ENCODE measurements around the gene TPH1.
"Not testable (repeated sequence)": the region's sequence is repeated elsewhere in the genome, so short reads cannot be mapped to it uniquely, and the experiment has no call there.

The TPH1 gene

GRCh38 chr11:18019650-18020049 lies 26.4 kb downstream of the TPH1 start:
- no peak for DNase-seq (ENCODE audit: low read depth)

DNA sequence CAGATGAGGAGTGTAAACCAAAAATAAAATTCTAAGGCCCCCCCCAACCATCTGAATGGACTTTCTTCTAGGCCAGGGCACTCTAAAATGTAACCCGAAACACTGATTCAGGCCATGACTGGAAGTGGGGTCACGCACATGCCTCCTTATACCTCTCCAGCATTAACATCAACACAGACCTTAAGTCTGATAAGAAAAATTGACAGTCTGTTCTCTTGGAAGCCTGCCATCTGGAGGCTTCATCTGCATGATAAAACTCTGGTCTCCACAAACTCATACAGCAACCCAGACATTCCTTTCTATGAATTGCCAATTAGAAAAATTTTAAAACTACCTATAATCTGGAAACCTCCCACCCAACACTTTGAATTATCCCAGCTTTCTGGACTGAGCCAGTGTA lies 29.3 kb downstream of the TPH1 start:
- no peak for DNase-seq (ENCODE audit: low read depth)

DNA sequence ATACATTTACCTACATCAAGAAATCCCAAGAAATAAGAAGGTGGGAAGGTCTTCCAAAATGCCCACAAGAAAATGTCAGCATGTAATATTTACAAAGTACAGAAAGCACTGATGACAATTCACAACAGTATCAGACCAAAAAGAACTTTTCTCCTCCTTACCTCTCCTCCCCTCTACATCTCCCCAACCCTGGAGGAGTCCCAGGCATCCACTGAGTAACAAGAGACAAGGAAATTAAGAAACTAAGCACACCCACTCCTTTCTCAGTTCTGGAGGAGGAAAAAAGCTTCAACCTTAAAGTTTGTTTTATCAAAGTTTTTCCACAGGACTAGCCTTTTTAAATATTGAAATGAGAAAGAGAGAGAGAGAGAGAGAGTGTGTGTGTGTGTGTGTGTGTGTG lies 31.2 kb downstream of the TPH1 start:
- no peak for DNase-seq (ENCODE audit: low read depth)

GRCh38 chr11:18013790-18014507 lies 32.1 kb downstream of the TPH1 start:
- DNase-seq (ENCODE audit: low read depth) = no peak

GRCh38 chr11:18012906-18013781 lies 32.9 kb downstream of the TPH1 start, which contains the start of gene SERGEF:
Gene SERGEF, minus strand, starts transcription at chr11:18013047. Its CDS starts 37 bp downstream, at chr11:18013010.
- peak; percentile 86 for DNase-seq (ENCODE audit: low read depth)

GRCh38 chr11:18012122-18012905 lies 33.8 kb downstream of the TPH1 start:
- peak; percentile 12 for DNase-seq (ENCODE audit: low read depth)

- no peak for DNase-seq (ENCODE audit: low read depth)
Observed at GRCh38 chr11:18011633-18012032, 34.4 kb downstream of the TPH1 start.

GRCh38 chr11:18010977-18011586 lies 35.0 kb downstream of the TPH1 start:
- DNase-seq (ENCODE audit: low read depth) = no peak

DNA sequence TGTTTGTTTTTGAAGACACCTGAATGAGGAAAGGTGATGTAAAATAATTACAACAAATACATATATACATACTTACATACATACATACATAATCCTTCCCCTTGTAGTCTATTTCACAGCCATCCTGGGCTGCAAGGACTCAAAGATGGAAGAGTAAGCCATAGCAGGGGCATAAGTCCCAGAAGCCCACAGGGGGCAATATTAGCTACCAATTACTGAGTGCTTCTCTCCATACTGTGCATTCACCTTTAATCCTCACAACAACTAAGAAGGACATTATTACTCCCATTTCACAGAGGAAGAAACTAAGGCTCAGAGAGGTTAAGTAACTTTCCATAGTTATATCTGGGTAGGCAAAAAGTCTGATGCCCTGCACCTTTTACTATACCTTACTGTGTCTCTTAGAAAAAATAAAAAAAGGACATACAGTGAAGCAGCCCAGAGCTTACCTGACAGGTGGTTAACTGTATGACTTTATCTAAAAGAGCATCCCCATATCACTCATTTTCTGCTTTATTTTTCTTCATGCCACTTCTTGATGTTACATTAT lies 35.9 kb downstream of the TPH1 start:
- DNase-seq (ENCODE audit: low read depth) = no peak

DNA sequence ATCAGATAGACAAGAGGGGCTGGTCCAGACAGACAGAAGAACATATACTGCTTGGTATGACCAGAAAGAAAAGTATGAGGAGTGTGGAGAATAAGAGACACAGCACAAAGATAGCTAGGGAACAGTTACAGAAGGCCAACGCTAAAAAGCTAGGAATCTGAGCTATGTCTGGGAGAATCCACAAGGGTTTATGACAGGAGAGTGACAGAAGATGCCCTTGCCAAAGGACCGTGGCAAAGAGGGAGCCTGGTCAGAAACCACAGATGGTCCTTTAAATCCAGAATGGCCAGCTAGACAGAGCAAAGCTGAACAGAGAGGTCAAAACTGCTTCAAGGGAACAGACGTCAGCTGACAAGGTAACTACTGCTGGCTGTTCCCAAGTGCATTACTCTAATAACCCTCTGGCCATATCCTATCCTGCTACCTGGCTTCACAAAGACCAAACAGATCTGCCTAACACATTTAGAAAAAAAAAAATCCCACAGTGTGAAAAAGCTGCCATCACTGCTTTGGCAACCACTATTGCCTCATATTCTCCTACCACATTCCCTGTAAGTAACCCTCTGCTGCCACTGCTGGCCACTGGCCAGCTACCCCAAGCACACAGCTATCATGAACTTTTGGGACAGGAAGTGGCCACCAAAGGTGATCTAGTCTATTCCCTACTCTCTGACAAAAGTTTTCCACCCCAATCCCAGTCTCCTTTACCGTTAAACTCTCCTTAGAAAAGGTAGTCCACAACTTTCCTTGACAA lies 40.5 kb downstream of the TPH1 start:
- peak; percentile 40 for DNase-seq (ENCODE audit: low read depth)

- DNase-seq (ENCODE audit: low read depth) = peak; percentile 73
Observed at GRCh38 chr11:18001191-18001590, 44.9 kb downstream of the TPH1 start.

DNA sequence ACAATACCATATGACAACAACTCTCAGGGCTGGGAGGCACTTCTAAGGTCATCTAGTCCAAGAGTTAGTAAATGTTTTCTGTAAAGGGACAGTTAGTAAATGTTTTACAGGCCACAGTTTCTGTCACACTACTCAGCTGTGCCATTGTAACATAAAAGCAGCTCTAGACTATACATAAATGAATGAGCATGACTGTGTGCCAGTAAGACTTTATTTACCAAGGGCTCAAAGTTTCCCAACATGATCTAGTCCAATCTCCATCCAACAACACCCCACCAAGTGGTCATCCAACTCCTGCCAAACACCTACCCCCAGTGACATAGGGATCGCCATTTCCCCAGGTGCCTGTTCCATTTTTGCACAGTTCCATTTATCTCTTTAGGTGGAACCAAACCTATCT lies 45.3 kb downstream of the TPH1 start:
- no peak for DNase-seq (ENCODE audit: low read depth)

GRCh38 chr11:18000128-18000527 lies 45.9 kb downstream of the TPH1 start:
- DNase-seq (ENCODE audit: low read depth) = not testable (repeated sequence)
